Heart left ventricle (tissue), 13 donors: ENCODE results near the gene ACSF3.

Experiments used
- CTCF ChIP-seq, 12 donors: fragments of 200-600 bp; sonication (generic) in 4 of 12; IDR thresholded peaks; one replicate each; pipeline versions ENCODE4 v1.5.0 to v1.8.0; 2018 to 2022; ENCODE audit warnings: antibody characterized with exemption in 12 of 12, mild to moderate bottlenecking in 5 of 12
- POLR2A ChIP-seq, 2 donors: fragments of 450-650 bp; IDR thresholded peaks; one replicate each; pipeline ENCODE4 v1.6.1; 2017; ENCODE audit warnings: antibody characterized with exemption in 2 of 2, mild to moderate bottlenecking in 2 of 2, moderate library complexity in 2 of 2
- donor health status: ischemic (EF 13 %, LVEDD 7.1; RV severe dilation, severe dysfunction).
- donor health status: DM: no; HTN: yes; CAD: no.
- donor health status: DM: no; HTN: no; CAD: no.
- donor health status: ischemic (EF 25% LVEDD 6.9; RV normal size, moderate dysfunction).
- donor health status: ischemic (EF 25% LVEDD 5.7; RV mildly dilated, moderate dysfunction).
- donor health status: ischemic (EF 35%, LVEDD 5.7; RV mildly dilated, moderate dysfunction).
- donor health status: nonischemic (EF 11% LVEDD 7.7; RV severe dilation, severe dysfunction).
- donor health status: DM: yes; HTN: yes; CAD: no.
- donor health status: PGD.
- donor health status: ischemic (EF 29% LVEDD 5.4; RV normal size, mild dysfunction).
- donor health status: nonischemic (EF 23%, LVEDD 6.1; RV moderate dilation, normal function).

- TF ChIP-seq CTCF (IDR thresholded peaks at IDR 0.05) = no peak
- no peak for TF ChIP-seq POLR2A (IDR thresholded peaks at IDR 0.05)
Observed at GRCh38 chr16:89122322-89122851, 28.7 kb downstream of the ACSF3 start.
